Measurements from ENCODE around the gene CTDNEP1.

Gene CTDNEP1

DNA sequence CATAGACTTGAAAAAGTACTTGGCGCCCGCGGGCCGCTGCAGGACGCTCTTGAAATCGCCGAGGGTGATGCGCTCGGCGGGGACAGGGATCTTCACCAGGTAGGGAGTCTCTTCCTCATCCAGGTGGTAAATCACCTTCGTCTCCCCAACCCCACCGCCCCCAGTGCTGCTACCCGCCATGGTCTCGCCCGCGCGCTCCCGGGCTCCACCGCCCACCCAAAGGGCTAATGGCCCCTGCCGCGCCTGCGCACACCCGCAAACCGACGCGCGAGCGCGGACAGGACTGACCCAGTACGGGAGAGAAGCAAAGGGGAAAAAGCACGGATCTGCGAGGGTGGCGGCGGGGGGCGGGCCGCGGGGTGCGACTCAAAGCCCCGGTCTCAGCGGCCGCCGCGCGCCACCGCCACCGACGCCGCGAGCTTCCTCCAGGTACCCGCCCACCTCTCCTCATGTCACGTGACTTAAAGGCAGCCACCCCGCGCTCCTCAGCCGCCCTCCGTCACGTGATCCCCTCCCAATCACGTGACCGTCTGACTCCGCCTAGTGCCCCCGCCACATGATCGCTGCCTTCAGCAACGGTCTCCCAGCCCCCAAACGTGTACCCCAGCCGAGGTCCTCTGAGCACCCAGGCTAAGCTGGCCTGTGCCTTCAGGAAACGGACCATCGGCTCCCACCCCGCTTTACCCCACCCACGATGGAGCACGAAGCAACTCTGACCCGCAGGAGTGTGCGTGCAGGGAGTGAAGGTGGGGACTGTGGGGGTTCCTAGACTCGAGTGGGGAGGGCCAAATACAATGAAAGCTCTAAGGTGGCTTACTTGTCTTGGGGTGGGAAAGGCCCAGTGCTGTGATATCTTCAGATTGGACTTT is 17.2 kb downstream of the CTDNEP1 start, which contains the start of gene DVL2:
Gene DVL2 (minus strand): TSS at position 435 of the 869 bp plus-strand sequence. CDS start 255 bp downstream, at position 180.
- peaks cover 26% of the 10 kb centered on the region for H3F3A ChIP-seq (ENCODE audit: insufficient read depth)
- H3K9me2 ChIP-seq (replicated peaks; ENCODE audit: insufficient read depth, low read length) = no peaks in the 10 kb centered on the region
- H4K20me1 ChIP-seq (ENCODE audit: low read depth, low read length) = peaks cover 6% of the 10 kb centered on the region; the same call in 1 of the 2 replicates
- TF ChIP-seq, protein P1, sequence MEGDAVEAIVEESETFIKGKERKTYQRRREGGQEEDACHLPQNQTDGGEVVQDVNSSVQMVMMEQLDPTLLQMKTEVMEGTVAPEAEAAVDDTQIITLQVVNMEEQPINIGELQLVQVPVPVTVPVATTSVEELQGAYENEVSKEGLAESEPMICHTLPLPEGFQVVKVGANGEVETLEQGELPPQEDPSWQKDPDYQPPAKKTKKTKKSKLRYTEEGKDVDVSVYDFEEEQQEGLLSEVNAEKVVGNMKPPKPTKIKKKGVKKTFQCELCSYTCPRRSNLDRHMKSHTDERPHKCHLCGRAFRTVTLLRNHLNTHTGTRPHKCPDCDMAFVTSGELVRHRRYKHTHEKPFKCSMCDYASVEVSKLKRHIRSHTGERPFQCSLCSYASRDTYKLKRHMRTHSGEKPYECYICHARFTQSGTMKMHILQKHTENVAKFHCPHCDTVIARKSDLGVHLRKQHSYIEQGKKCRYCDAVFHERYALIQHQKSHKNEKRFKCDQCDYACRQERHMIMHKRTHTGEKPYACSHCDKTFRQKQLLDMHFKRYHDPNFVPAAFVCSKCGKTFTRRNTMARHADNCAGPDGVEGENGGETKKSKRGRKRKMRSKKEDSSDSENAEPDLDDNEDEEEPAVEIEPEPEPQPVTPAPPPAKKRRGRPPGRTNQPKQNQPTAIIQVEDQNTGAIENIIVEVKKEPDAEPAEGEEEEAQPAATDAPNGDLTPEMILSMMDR (IDR thresholded peaks at IDR 0.05; ENCODE audit: insufficient read depth, low read length, poor library complexity, severe bottlenecking) = no peak
- TF ChIP-seq EZH2phosphoT487 (conservative IDR thresholded peaks at IDR 0.05; ENCODE audit: low read length) = no peak
- peak within 1 kb of the TSS; percentile 83 for H3K4me3 ChIP-seq (ENCODE audit: insufficient read depth, low read length, poor library complexity, severe bottlenecking)
- H3K79me2 ChIP-seq (ENCODE audit: insufficient read depth, low read length) = peaks cover 58% of the 10 kb centered on the region
- no peaks in the 10 kb centered on the region for H3K27me3 ChIP-seq (ENCODE audit: low read length)
- H3K36me3 ChIP-seq (ENCODE audit: low read length) = 0 out of 2 replicates have a peak, but pooled peaks cover 3% of the 10 kb centered on the region
- H3K9me3 ChIP-seq (ENCODE audit: insufficient read depth, low read length) = no peaks in the 10 kb centered on the region
- H2AFZ ChIP-seq (ENCODE audit: low read depth, low read length, severe bottlenecking) = peak within 1 kb of the TSS; percentile 2
- H3K4me2 ChIP-seq (ENCODE audit: low read depth, low read length, poor library complexity, severe bottlenecking) = peak within 1 kb of the TSS; percentile 71
- peak within 1 kb of the TSS; percentile 87 for H3K27ac ChIP-seq (ENCODE audit: low read depth, low read length)
- H3K9ac ChIP-seq (ENCODE audit: low read length) = peak within 1 kb of the TSS; percentile 82

- Histone ChIP-seq H3K36me3 (ENCODE audit: low read length) (0 out of 2 replicates have a peak, but pooled peaks cover 3% of the 10 kb centered on the region), H3K9me2 (replicated peaks; ENCODE audit: insufficient read depth, low read length) (no peaks in the 10 kb centered on the region), H3K27ac (ENCODE audit: low read depth, low read length) (peak overlapping the region; percentile 87), H3K9ac (ENCODE audit: low read length) (peak overlapping the region; percentile 82), H3K4me2 (ENCODE audit: low read depth, low read length, poor library complexity, severe bottlenecking) (peak overlapping the region; percentile 71), H3K79me2 (ENCODE audit: insufficient read depth, low read length) (peaks cover 52% of the 10 kb centered on the region), H3F3A (ENCODE audit: insufficient read depth) (peaks cover 26% of the 10 kb centered on the region), H4K20me1 (ENCODE audit: low read depth, low read length) (peaks cover 6% of the 10 kb centered on the region; the same call in 1 of the 2 replicates), H3K27me3 (ENCODE audit: low read length) (no peaks in the 10 kb centered on the region), H3K9me3 (ENCODE audit: insufficient read depth, low read length) (no peaks in the 10 kb centered on the region), H2AFZ (ENCODE audit: low read depth, low read length, severe bottlenecking) (peak overlapping the region; percentile 2), H3K4me3 (ENCODE audit: insufficient read depth, low read length, poor library complexity, severe bottlenecking) (peak overlapping the region; percentile 83)
- no peak for TF ChIP-seq EZH2phosphoT487 (conservative IDR thresholded peaks at IDR 0.05; ENCODE audit: low read length)
- TF ChIP-seq, protein P1 (IDR thresholded peaks at IDR 0.05; ENCODE audit: insufficient read depth, low read length, poor library complexity, severe bottlenecking) = no peak
Observed at GRCh38 chr17:7233701-7234082, 17.8 kb downstream of the CTDNEP1 start.

GRCh38 chr17:7232114-7232513 is 19.4 kb downstream of the CTDNEP1 start:
- 0 out of 2 replicates have a peak, but pooled peaks cover 3% of the 10 kb centered on the region for H3K36me3 ChIP-seq (ENCODE audit: low read length)
- peak overlapping the region; percentile 71 for H3K4me2 ChIP-seq (ENCODE audit: low read depth, low read length, poor library complexity, severe bottlenecking)
- peak overlapping the region; percentile 39 for H3K4me3 ChIP-seq (ENCODE audit: insufficient read depth, low read length, poor library complexity, severe bottlenecking)
- TF ChIP-seq, protein P1 (IDR thresholded peaks at IDR 0.05; ENCODE audit: insufficient read depth, low read length, poor library complexity, severe bottlenecking) = no peak
- TF ChIP-seq EZH2phosphoT487 (conservative IDR thresholded peaks at IDR 0.05; ENCODE audit: low read length) = no peak
- H3F3A ChIP-seq (ENCODE audit: insufficient read depth) = peaks cover 21% of the 10 kb centered on the region
- peak overlapping the region; percentile 82; the same call in 1 of the 2 replicates for H3K9ac ChIP-seq (ENCODE audit: low read length)
- H3K27ac ChIP-seq (ENCODE audit: low read depth, low read length) = no peak overlapping the region
- H3K79me2 ChIP-seq (ENCODE audit: insufficient read depth, low read length) = peaks cover 46% of the 10 kb centered on the region
- H3K9me3 ChIP-seq (ENCODE audit: insufficient read depth, low read length) = no peaks in the 10 kb centered on the region
- H3K9me2 ChIP-seq (replicated peaks; ENCODE audit: insufficient read depth, low read length) = no peaks in the 10 kb centered on the region
- peaks cover 2% of the 10 kb centered on the region; the same call in 1 of the 2 replicates for H4K20me1 ChIP-seq (ENCODE audit: low read depth, low read length)
- no peaks in the 10 kb centered on the region for H3K27me3 ChIP-seq (ENCODE audit: low read length)
- H2AFZ ChIP-seq (ENCODE audit: low read depth, low read length, severe bottlenecking) = no peak overlapping the region
